Measurements from ENCODE around the gene RAD23B.

GRCh38 chr9:107330420-107330819 lies 47.3 kb downstream of the RAD23B start:
- no peak for TF ChIP-seq CTCF (IDR thresholded peaks at IDR 0.05)
- TF ChIP-seq POLR2A (IDR thresholded peaks at IDR 0.05; ENCODE audit: low read depth) = no peak
- TF ChIP-seq POLR2AphosphoS5 (IDR thresholded peaks at IDR 0.05) = no peak
- no peak for TF ChIP-seq EP300 (IDR thresholded peaks at IDR 0.05)
